ENCODE results near the gene BPI. TPM values are rescaled to one million over a fixed set of nuclear protein-coding genes. Genes with fewer than 3 reads are reported as not detected.
"Not testable (repeated sequence)": the region's sequence is repeated elsewhere in the genome, so short reads cannot be mapped to it uniquely, and the experiment has no call there.

BPI gene
- total RNA-seq, 2 donors from 2014 or later: not detected

DNA sequence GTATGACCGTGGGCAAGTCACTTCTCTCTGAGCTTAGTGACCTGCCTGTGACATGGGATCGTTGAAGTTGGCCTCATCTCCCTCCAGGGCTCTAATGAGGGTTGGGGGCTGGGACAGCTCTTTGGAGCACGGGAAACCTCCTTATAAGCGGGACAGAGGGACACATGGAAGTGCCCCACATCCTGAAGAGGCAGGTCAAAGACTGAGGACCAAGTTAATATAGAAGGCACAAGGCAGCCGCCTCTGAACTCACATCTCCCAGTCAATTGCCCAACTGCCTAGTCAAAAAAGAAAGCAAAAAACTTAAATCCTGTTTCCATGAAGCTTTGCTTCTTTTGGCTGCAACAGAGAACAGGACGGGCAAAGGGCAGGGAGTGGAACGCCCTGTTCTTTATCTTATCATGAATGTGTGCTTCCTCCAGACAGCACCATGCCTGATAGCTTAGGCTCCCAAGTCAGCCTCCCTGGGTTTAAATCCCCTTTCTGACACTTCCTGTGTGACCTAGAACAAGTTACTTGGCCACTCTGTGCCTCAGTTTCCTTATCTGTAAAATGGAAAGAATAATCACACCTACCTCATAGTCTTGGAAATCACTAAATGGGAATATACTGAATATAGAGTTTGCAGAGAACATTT, 69.4 kb downstream of the BPI start:
- no peak overlapping the region for H3K4me3 ChIP-seq
- ATAC-seq: no peak
- no peaks in the 10 kb centered on the region for H3K9me3 ChIP-seq
- DNase-seq: no peak
- H3K4me1 ChIP-seq: no peaks in the 10 kb centered on the region
- intact Hi-C loops (cut with DNase I): no loop called here
- no peaks in the 10 kb centered on the region for H3K27me3 ChIP-seq
- H3K36me3 ChIP-seq (replicated peaks in 1 of 2; ENCODE audit: insufficient read depth in 1 of 2, low read depth in 2 of 2): no peaks in the 10 kb centered on the region
- TF ChIP-seq, protein P1, sequence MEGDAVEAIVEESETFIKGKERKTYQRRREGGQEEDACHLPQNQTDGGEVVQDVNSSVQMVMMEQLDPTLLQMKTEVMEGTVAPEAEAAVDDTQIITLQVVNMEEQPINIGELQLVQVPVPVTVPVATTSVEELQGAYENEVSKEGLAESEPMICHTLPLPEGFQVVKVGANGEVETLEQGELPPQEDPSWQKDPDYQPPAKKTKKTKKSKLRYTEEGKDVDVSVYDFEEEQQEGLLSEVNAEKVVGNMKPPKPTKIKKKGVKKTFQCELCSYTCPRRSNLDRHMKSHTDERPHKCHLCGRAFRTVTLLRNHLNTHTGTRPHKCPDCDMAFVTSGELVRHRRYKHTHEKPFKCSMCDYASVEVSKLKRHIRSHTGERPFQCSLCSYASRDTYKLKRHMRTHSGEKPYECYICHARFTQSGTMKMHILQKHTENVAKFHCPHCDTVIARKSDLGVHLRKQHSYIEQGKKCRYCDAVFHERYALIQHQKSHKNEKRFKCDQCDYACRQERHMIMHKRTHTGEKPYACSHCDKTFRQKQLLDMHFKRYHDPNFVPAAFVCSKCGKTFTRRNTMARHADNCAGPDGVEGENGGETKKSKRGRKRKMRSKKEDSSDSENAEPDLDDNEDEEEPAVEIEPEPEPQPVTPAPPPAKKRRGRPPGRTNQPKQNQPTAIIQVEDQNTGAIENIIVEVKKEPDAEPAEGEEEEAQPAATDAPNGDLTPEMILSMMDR (IDR thresholded peaks at IDR 0.05): no peak
- no peak for TF ChIP-seq POLR2A (IDR thresholded peaks at IDR 0.05)
- no peak overlapping the region for H3K27ac ChIP-seq
- WGBS, 2 donors: 37 to 42% methylated on average over 7 of the region's 7 CpGs

- Histone ChIP-seq H3K4me3 (no peak overlapping the region), H3K27me3 (no peaks in the 10 kb centered on the region), H3K4me1 (no peaks in the 10 kb centered on the region), H3K27ac (no peak overlapping the region), H3K36me3 (replicated peaks in 1 of 2; ENCODE audit: insufficient read depth in 1 of 2, low read depth in 2 of 2) (no peaks in the 10 kb centered on the region), H3K9me3 (no peaks in the 10 kb centered on the region)
- DNase-seq (no peak), ATAC-seq (no peak)
- 57 to 66% methylated on average over 4 to 5 of the region's 5 CpGs for WGBS, 2 donors
- TF ChIP-seq, protein P1 (IDR thresholded peaks at IDR 0.05): no peak
- intact Hi-C loops (cut with DNase I): no loop called here
Measured at GRCh38 chr20:38373898-38374297, 69.9 kb downstream of the BPI start.

DNA sequence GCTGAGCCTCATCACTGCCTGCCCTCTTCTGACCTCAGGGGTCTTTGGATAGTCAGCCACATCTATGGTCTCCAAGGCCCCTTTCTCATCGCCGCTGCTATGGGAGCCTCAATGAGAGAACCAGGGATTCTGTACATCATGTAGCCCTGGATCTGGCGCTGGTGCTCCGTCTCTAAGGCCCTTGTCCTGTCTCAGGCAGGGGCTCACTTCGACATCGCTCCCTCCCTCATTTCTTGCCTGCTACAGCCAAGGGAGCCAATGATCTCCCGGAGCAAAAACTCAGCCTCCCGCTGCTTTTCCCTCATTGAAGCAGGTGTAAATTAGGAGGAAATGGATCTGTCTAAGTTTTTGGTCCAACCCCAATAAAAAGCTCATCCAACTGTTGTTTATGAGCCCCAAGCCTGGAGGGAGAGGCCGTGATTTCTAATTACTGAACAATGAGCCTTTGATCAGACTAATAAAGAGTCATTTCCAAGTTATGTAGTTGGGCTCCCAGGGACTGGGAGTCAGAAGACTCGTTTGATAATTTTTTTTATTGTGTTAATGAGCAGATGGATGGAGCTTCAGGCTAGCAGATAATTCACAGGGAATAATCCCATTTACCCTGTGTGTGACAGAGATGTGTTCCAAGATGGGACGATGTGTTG, 73.2 kb downstream of the BPI start:
- no peak overlapping the region for H3K4me3 ChIP-seq
- intact Hi-C loops (cut with DNase I): no loop called here
- no peaks in the 10 kb centered on the region for H3K4me1 ChIP-seq
- WGBS, 2 donors: 61 to 69% methylated on average over 11 of the region's 11 CpGs
- DNase-seq: no peak
- H3K9me3 ChIP-seq: no peaks in the 10 kb centered on the region
- H3K27ac ChIP-seq: no peak overlapping the region
- ATAC-seq: no peak
- no peaks in the 10 kb centered on the region for H3K27me3 ChIP-seq
- H3K36me3 ChIP-seq (replicated peaks in 1 of 2; ENCODE audit: insufficient read depth in 1 of 2, low read depth in 2 of 2): no peaks in the 10 kb centered on the region
- TF ChIP-seq POLR2A (IDR thresholded peaks at IDR 0.05): no peak

- H3K27me3 ChIP-seq; H3K4me1 ChIP-seq; DNase-seq; H3K36me3 ChIP-seq (replicated peaks in 1 of 2; ENCODE audit: insufficient read depth in 1 of 2, low read depth in 2 of 2); intact Hi-C loops (cut with DNase I); H3K4me3 ChIP-seq; ATAC-seq; H3K9me3 ChIP-seq; H3K27ac ChIP-seq: not testable (repeated sequence)
- 60 to 80% methylated on average over 2 to 4 of the region's 5 CpGs for WGBS, 2 donors
Measured at GRCh38 chr20:38377838-38378237, 73.9 kb downstream of the BPI start.

DNA sequence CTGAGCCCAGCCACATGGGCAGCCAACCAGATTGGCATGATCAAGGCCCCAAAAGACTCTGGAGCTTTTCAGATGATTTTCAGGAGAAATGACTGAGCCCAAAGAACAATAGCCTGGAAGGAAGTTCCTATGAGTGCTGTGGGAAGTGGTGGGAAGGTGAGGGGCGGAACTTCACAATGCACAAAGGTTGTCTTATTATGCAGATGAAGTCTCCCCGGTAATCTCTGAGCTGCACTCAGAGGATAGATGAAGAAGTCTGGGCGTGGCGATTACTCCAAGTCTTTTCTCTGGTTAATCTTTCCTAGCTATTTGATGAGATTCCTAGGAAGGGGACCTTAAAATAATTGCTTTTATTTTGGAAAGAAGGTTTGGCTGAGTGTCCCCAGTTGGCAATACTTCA, 79.2 kb downstream of the BPI start:
- WGBS, 2 donors: 72% methylated on average over 4 of the region's 4 CpGs
- ATAC-seq (no peak), DNase-seq (no peak)
- Histone ChIP-seq H3K4me1 (no peaks in the 10 kb centered on the region), H3K36me3 (replicated peaks in 1 of 2; ENCODE audit: insufficient read depth in 1 of 2, low read depth in 2 of 2) (no peaks in the 10 kb centered on the region), H3K4me3 (no peak overlapping the region), H3K27ac (no peak overlapping the region), H3K9me3 (no peaks in the 10 kb centered on the region), H3K27me3 (no peaks in the 10 kb centered on the region)
- intact Hi-C loops (cut with DNase I): no loop called here
- no peak for TF ChIP-seq POLR2A (IDR thresholded peaks at IDR 0.05)

- Histone ChIP-seq H3K4me1 (no peaks in the 10 kb centered on the region), H3K27ac (no peak overlapping the region), H3K36me3 (replicated peaks in 1 of 2; ENCODE audit: insufficient read depth in 1 of 2, low read depth in 2 of 2) (no peaks in the 10 kb centered on the region), H3K9me3 (no peaks in the 10 kb centered on the region), H3K27me3 (no peaks in the 10 kb centered on the region), H3K4me3 (no peak overlapping the region)
- 61 to 71% methylated on average over 8 of the region's 8 CpGs for WGBS, 2 donors
- intact Hi-C loops (cut with DNase I): no loop called here
- no peak for ATAC-seq
- DNase-seq: no peak
- TF ChIP-seq, protein P1 (IDR thresholded peaks at IDR 0.05): no peak
- no peak for TF ChIP-seq POLR2A (IDR thresholded peaks at IDR 0.05)
Measured at GRCh38 chr20:38386004-38386403, 82.0 kb downstream of the BPI start.
